HepG2 (cell line): Measurements from ENCODE around the gene GPR176. TPM values are rescaled to one million over a fixed set of nuclear protein-coding genes. Genes with fewer than 3 reads are reported as not detected.

Source experiments
- ATAC-seq: fragments of 200-7000 bp; cut with Tn5 transposase; 3 replicates; pipeline ENCODE4 v1.9.1; 2020; ENCODE audit warnings: mild to moderate bottlenecking, moderate library complexity
- BruUV-seq: library from RNA; stranded (reverse); fragments of 400-500 nt; replicated peaks from 2 replicates; lab custom pipeline; 2021; lab: Mats Ljungman, UMichigan
- CTCF ChIA-PET: fragments of 300-600 bp; formaldehyde crosslinking; extraction: SDS; loops from one replicate; lab custom pipeline; 2021; ENCODE audit warnings: low total read pairs, inconsistent platforms, low intra/inter-chr PET ratio; lab: Yijun Ruan, JAX
- POLR2A ChIA-PET: fragments of 350-600 bp; sonication (Branson Sonifier 250); formaldehyde crosslinking; loops from one replicate; lab custom pipeline; 2020; ENCODE audit warnings: antibody characterized with exemption, inconsistent platforms; lab: Yijun Ruan, JAX
- DNase-seq: peaks from one replicate; pipeline ENCODE4 v3.0.0-alpha.2; 2015; ENCODE audit warnings: low spot score
- FAIRE-seq: peaks from 3 replicates; lab custom pipeline; 2011; peaks lifted over from hg19 to GRCh38; lab: Jason Lieb, UNC
- H2AFZ ChIP-seq: one replicate; pipeline ENCODE4 v1.6.1; 2011; ENCODE audit warnings: low read length, inconsistent platforms
- H3K27ac ChIP-seq: fragments of 300-600 bp; 3 replicates; pipeline ENCODE4 v1.8.0; 2011; ENCODE audit warnings: mixed run types, mild to moderate bottlenecking, mixed read lengths, low read length, inconsistent platforms; ENCODE audit not compliant: insufficient read depth; ENCODE audit errors: extremely low read length
- H3K27me3 ChIP-seq, 2 experiments: fragments of 200-600 bp in 1 of 2; 2 replicates in 1 of 2; 3 replicates in 1 of 2; pipeline versions ENCODE4 v1.6.0 to v1.8.0; 2011; ENCODE audit warnings: low read length in 2 of 2, mild to moderate bottlenecking in 2 of 2, moderate library complexity in 2 of 2, inconsistent platforms in 1 of 2; ENCODE audit not compliant: insufficient read depth in 2 of 2, control insufficient read depth in 1 of 2
- H3K36me3 ChIP-seq, 2 experiments: fragments of 200-600 bp in 1 of 2; replicated peaks in 1 of 2; 2 replicates in 1 of 2; 3 replicates in 1 of 2; pipeline versions ENCODE4 v1.5.1 to v1.8.0; 2011; ENCODE audit warnings: low read length in 2 of 2, inconsistent platforms in 1 of 2; ENCODE audit not compliant: insufficient read depth in 2 of 2, control insufficient read depth in 1 of 2
- H3K4me1 ChIP-seq: 2 replicates; pipeline ENCODE4 v1.5.1; 2012; ENCODE audit warnings: low read length, inconsistent platforms; ENCODE audit not compliant: insufficient read depth
- H3K4me2 ChIP-seq: 2 replicates; pipeline ENCODE4 v1.6.0; 2011; ENCODE audit warnings: low read depth, low read length, inconsistent platforms
- H3K4me3 ChIP-seq, 3 experiments: fragments of 200-600 bp in 1 of 3; sonication (generic), shearing (Covaris generic) in 1 of 3; replicated peaks in 1 of 3; 2 replicates each; pipeline ENCODE4 v1.5.1; 2011 to 2016; ENCODE audit warnings: low read length in 3 of 3, inconsistent platforms in 2 of 3, low read depth in 2 of 3, mild to moderate bottlenecking in 2 of 3, control low read depth in 1 of 3, mixed read lengths in 1 of 3; ENCODE audit not compliant: insufficient read depth in 1 of 3
- H3K79me2 ChIP-seq: one replicate; pipeline ENCODE4 v1.6.1; 2011; ENCODE audit warnings: low read length, inconsistent platforms; ENCODE audit not compliant: insufficient read depth
- H3K9ac ChIP-seq: 2 replicates; pipeline ENCODE4 v1.6.0; 2011; ENCODE audit warnings: mild to moderate bottlenecking, low read depth, low read length, inconsistent platforms; ENCODE audit not compliant: insufficient read depth
- H3K9me3 ChIP-seq: 2 replicates; pipeline ENCODE4 v1.5.1; 2012; ENCODE audit warnings: mild to moderate bottlenecking, low read length
- H4K20me1 ChIP-seq: 2 replicates; pipeline ENCODE4 v1.6.0; 2011; ENCODE audit warnings: inconsistent platforms, mild to moderate bottlenecking, low read length, moderate library complexity; ENCODE audit not compliant: insufficient read depth
- ATAD3A ChIP-seq: sonication (generic); formaldehyde crosslinking; IDR thresholded peaks from 2 replicates; pipeline ENCODE4 v1.4.0; 2020; ENCODE audit warnings: missing genetic modification reagents
- EEA1 ChIP-seq: sonication (generic); formaldehyde crosslinking; IDR thresholded peaks from 2 replicates; pipeline ENCODE4 v1.5.1; 2020; ENCODE audit warnings: mild to moderate bottlenecking, missing genetic modification reagents, borderline replicate concordance
- FOXC1 ChIP-seq: sonication (generic); formaldehyde crosslinking; IDR thresholded peaks from 2 replicates; pipeline ENCODE4 v1.8.0; 2022; ENCODE audit warnings: mild to moderate bottlenecking, missing genetic modification reagents, borderline replicate concordance
- FOXJ3 ChIP-seq: sonication (generic); formaldehyde crosslinking; IDR thresholded peaks from 2 replicates; pipeline ENCODE4 v1.4.0; 2020; ENCODE audit warnings: missing genetic modification reagents, mild to moderate bottlenecking, borderline replicate concordance
- GATA4 ChIP-seq: sonication (generic); IDR thresholded peaks from 2 replicates; pipeline ENCODE4 v1.6.1; 2016; ENCODE audit warnings: antibody characterized with exemption, low read depth, borderline replicate concordance
- GATAD1 ChIP-seq: IDR thresholded peaks from 2 replicates; pipeline ENCODE4 v1.6.1; 2016; ENCODE audit warnings: missing genetic modification reagents, missing compliant biosample characterization
- SIX1 ChIP-seq: sonication (generic); formaldehyde crosslinking; IDR thresholded peaks from 2 replicates; pipeline ENCODE4 v1.4.0; 2020; ENCODE audit warnings: missing genetic modification reagents, borderline replicate concordance
- THYN1 ChIP-seq: sonication (generic); formaldehyde crosslinking; IDR thresholded peaks from 2 replicates; pipeline ENCODE4 v1.8.1; 2023; ENCODE audit warnings: low read depth, mild to moderate bottlenecking, moderate library complexity, missing genetic modification reagents, borderline replicate concordance
- ZFAT ChIP-seq: sonication (generic); formaldehyde crosslinking; conservative IDR thresholded peaks from 2 replicates; pipeline ENCODE4 v1.8.1; 2023; ENCODE audit warnings: missing genetic modification reagents, inconsistent platforms
- ZNF280B ChIP-seq: sonication (generic); formaldehyde crosslinking; IDR thresholded peaks from 2 replicates; pipeline ENCODE4 v1.5.0; 2020; ENCODE audit warnings: missing genetic modification reagents, mild to moderate bottlenecking, borderline replicate concordance
- ZNF549 ChIP-seq: sonication (generic); formaldehyde crosslinking; IDR thresholded peaks from 2 replicates; pipeline ENCODE4 v1.5.0; 2020; ENCODE audit warnings: missing genetic modification reagents
- WGBS: methylation state at CpG from one replicate; pipeline ENCODE4 v1.1.6; 2017; ENCODE audit warnings: low lambda C conversion rate; 5-methylcytosine and 5-hydroxymethylcytosine counted together
- in situ Hi-C: cut with HindIII; loops from 2 replicates; pipeline ENCODE4 v1.10.0; 2017; ENCODE audit warnings: low pct_unique_long_range_greater_than_20kb; ENCODE audit not compliant: extremely low pct_ligation_motif_present
- intact Hi-C: fragments of 100-400 bp; cut with micrococcal nuclease; formaldehyde crosslinking; loops from one replicate; pipeline ENCODE4 v1.10.0; 2022; ENCODE audit not compliant: unreplicated experiment
- polyA plus RNA-seq, 8 experiments: library from polyadenylated mRNA; depleted of rRNA in 3 of 8; stranded (reverse) in 7 of 8; unstranded in 1 of 8; fragments of >200 nt; fragmentation: Illumina TruSeq in 4 of 8; extraction: Trizol in 4 of 8; gene quantifications; 2 replicates each; pipeline versions ENCODE4 v1.2.1 to v1.2.3, GENCODE V29; 2011 to 2016; ENCODE audit warnings: low read depth in 4 of 8, missing spikeins in 1 of 8, mixed read lengths in 1 of 8; ENCODE audit not compliant: insufficient read depth in 1 of 8
- total RNA-seq, 5 experiments: library from RNA; depleted of rRNA; stranded (reverse); fragments of >200 nt; fragmentation: Illumina TruSeq; extraction: Trizol; gene quantifications; 2 replicates each; pipeline ENCODE4 v1.2.3, GENCODE V29; 2016; ENCODE audit warnings: low read depth in 1 of 5
- TF ChIP-seq, protein P1 (sequence below): sonication (generic); formaldehyde crosslinking; IDR thresholded peaks from 2 replicates; pipeline ENCODE4 v1.5.1; 2020; ENCODE audit warnings: missing genetic modification reagents, mild to moderate bottlenecking, borderline replicate concordance

GPR176 gene
- total and polyA plus RNA-seq, 2 of the 13 experiments (the other 11 are each of a cell fraction or from before 2014, with no cell fraction given), result 0.11 to 0.20 TPM

DNA sequence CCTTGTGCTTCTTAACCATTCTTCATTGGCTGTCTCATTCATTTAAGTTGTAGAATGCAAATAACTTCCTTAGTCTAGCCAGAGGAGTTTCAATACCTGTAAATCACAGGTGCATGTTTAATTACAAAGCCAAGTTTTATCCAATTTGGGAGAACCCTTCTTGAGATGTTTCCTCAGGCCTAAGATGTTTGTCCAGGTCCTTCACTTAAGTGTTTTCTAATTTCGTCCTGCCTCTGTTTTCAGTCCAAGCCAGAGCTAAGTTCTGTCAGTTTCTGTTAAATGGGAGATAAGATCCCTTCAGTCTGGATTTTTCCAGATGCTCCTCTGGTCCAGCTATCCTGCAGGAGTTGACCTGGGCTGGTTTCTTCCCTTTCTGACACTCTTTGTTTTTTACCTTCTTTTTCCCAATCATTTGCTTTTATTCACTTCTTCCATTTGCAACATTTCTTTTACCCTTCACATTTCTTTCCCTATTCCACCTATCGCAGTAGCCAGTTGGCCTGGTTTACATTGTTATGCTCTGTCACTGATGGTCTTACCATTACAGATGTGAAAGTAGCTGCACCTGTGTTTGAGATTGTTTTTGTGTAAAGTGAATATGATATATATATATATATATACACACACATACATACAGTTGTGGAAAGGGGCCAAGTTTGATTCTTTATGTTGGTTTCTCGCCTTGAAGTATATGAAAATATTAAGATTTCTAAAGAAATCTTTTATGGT is 48.4 kb upstream of the GPR176 start:
- ATAC-seq, result no peak
- Histone ChIP-seq H2AFZ (no peak overlapping the region), H3K4me3 (no peak overlapping the region), H3K27ac (no peak overlapping the region), H3K9ac (no peak overlapping the region), H3K4me2 (no peak overlapping the region), H3K27me3 (no peaks in the 10 kb centered on the region), H3K36me3 (peaks cover 14 to 48% of the 10 kb centered on the region in 2 experiments), H4K20me1 (no peaks in the 10 kb centered on the region), H3K9me3 (no peaks in the 10 kb centered on the region), H3K79me2 (no peaks in the 10 kb centered on the region), H3K4me1 (peaks cover 7% of the 10 kb centered on the region)
- no peak for FAIRE-seq
- intact Hi-C loops, result no loop called here
- TF ChIP-seq EEA1 (CRISPR knock-in tag) (no peak), GATA4 (no peak), FOXC1 (no peak), THYN1 (CRISPR knock-in tag) (no peak), SIX1 (CRISPR knock-in tag) (no peak), ZNF280B (CRISPR knock-in tag) (no peak), ATAD3A (CRISPR knock-in tag) (no peak), GATAD1 (no peak), ZFAT (CRISPR knock-in tag) (no peak), ZNF549 (CRISPR knock-in tag) (no peak), FOXJ3 (no peak)
- TF ChIP-seq, protein P1, sequence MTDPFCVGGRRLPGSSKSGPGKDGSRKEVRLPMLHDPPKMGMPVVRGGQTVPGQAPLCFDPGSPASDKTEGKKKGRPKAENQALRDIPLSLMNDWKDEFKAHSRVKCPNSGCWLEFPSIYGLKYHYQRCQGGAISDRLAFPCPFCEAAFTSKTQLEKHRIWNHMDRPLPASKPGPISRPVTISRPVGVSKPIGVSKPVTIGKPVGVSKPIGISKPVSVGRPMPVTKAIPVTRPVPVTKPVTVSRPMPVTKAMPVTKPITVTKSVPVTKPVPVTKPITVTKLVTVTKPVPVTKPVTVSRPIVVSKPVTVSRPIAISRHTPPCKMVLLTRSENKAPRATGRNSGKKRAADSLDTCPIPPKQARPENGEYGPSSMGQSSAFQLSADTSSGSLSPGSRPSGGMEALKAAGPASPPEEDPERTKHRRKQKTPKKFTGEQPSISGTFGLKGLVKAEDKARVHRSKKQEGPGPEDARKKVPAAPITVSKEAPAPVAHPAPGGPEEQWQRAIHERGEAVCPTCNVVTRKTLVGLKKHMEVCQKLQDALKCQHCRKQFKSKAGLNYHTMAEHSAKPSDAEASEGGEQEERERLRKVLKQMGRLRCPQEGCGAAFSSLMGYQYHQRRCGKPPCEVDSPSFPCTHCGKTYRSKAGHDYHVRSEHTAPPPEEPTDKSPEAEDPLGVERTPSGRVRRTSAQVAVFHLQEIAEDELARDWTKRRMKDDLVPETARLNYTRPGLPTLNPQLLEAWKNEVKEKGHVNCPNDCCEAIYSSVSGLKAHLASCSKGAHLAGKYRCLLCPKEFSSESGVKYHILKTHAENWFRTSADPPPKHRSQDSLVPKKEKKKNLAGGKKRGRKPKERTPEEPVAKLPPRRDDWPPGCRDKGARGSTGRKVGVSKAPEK, result no peak
- no peak for DNase-seq
- CTCF ChIA-PET, result no interaction called here
- no TSS peak for BruUV-seq
- POLR2A ChIA-PET, result no interaction called here
- 94% methylated on average over 3 of the region's 3 CpGs for WGBS
- in situ Hi-C loops, result no loop called here
